Gastroesophageal sphincter (tissue), 4 donors: ENCODE results near the gene AUTS2. TPM values are rescaled to one million over a fixed set of nuclear protein-coding genes. Genes with fewer than 3 reads are reported as not detected.

Experiments used
- ATAC-seq: fragments of 150-250 bp; one replicate; pipeline ENCODE4 v1.9.1; 2016; ENCODE audit warnings: mild to moderate bottlenecking, moderate library complexity
- H3K27ac ChIP-seq, 4 donors: fragments of 200-600 bp; sonication (generic) in 3 of 4; 1 replicate in 3 of 4; 2 replicates in 1 of 4; pipeline ENCODE4 v1.5.1; 2016 to 2019
- H3K27me3 ChIP-seq: fragments of 200-600 bp; sonication (generic); one replicate; pipeline ENCODE4 v1.5.1; 2019
- H3K36me3 ChIP-seq, 2 donors: fragments of 200-600 bp; sonication (generic); one replicate each; pipeline ENCODE4 v1.5.1; 2019; ENCODE audit warnings: control low read depth in 1 of 2
- H3K4me1 ChIP-seq, 3 donors: fragments of 200-600 bp; sonication (generic); 1 replicate in 2 of 3; 2 replicates in 1 of 3; pipeline ENCODE4 v1.5.1; 2016 to 2019; ENCODE audit warnings: control low read depth in 2 of 3
- H3K4me3 ChIP-seq, 2 donors: fragments of 200-600 bp; sonication (generic); one replicate each; pipeline ENCODE4 v1.5.1; 2019; ENCODE audit warnings: mild to moderate bottlenecking in 1 of 2, moderate library complexity in 1 of 2
- H3K9me3 ChIP-seq, 3 donors: fragments of 200-600 bp; sonication (generic); one replicate each; pipeline ENCODE4 v1.5.1; 2017 to 2019; ENCODE audit warnings: control low read depth in 2 of 3
- EP300 ChIP-seq: sonication (generic); formaldehyde crosslinking; IDR thresholded peaks from one replicate; pipeline ENCODE4 v1.6.1; 2017; ENCODE audit warnings: antibody characterized with exemption, mild to moderate bottlenecking
- POLR2A ChIP-seq, 2 donors: fragments of 450-650 bp; IDR thresholded peaks; one replicate each; pipeline ENCODE4 v1.6.1; 2017; ENCODE audit warnings: antibody characterized with exemption in 2 of 2, mild to moderate bottlenecking in 2 of 2, moderate library complexity in 1 of 2
- POLR2AphosphoS5 ChIP-seq: sonication (generic); formaldehyde crosslinking; IDR thresholded peaks from one replicate; pipeline ENCODE4 v1.6.1; 2017; ENCODE audit warnings: antibody characterized with exemption
- WGBS, 2 donors: methylation state at CpG; one replicate each; pipeline ENCODE4 v1.1.5; 2018; ENCODE audit warnings: low coverage in 1 of 2; 5-methylcytosine and 5-hydroxymethylcytosine counted together
- total RNA-seq, 4 donors: library from RNA; depleted of rRNA; stranded (reverse); fragments of >200 nt; gene quantifications; one replicate each; pipeline ENCODE4 v1.1.0, GENCODE V29; 2016
- TF ChIP-seq, protein P1 (sequence below), 4 experiments: fragments of 200-600 bp in 2 of 4; fragments of 450-650 bp in 2 of 4; sonication (generic) in 1 of 4; IDR thresholded peaks; one replicate each; pipeline ENCODE4 v1.5.1; 2017 to 2019; ENCODE audit warnings: antibody characterized with exemption in 4 of 4, mild to moderate bottlenecking in 2 of 4, moderate library complexity in 2 of 4

The AUTS2 gene
- total RNA-seq, 4 donors from 2014 or later, result 12.2 to 48.7 (median 44.1) TPM

GRCh38 chr7:70540641-70541040, 942.4 kb downstream of the AUTS2 start:
- no peaks in the 10 kb centered on the region for H3K27me3 ChIP-seq
- TF ChIP-seq, protein P1, sequence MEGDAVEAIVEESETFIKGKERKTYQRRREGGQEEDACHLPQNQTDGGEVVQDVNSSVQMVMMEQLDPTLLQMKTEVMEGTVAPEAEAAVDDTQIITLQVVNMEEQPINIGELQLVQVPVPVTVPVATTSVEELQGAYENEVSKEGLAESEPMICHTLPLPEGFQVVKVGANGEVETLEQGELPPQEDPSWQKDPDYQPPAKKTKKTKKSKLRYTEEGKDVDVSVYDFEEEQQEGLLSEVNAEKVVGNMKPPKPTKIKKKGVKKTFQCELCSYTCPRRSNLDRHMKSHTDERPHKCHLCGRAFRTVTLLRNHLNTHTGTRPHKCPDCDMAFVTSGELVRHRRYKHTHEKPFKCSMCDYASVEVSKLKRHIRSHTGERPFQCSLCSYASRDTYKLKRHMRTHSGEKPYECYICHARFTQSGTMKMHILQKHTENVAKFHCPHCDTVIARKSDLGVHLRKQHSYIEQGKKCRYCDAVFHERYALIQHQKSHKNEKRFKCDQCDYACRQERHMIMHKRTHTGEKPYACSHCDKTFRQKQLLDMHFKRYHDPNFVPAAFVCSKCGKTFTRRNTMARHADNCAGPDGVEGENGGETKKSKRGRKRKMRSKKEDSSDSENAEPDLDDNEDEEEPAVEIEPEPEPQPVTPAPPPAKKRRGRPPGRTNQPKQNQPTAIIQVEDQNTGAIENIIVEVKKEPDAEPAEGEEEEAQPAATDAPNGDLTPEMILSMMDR (IDR thresholded peaks at IDR 0.05), result no peak
- TF ChIP-seq POLR2A (IDR thresholded peaks at IDR 0.05) (no peak), POLR2AphosphoS5 (no peak), EP300 (no peak)
- peaks cover 0 to 11% (median 0%) of the 10 kb centered on the region in 3 donors for H3K4me1 ChIP-seq
- no peak overlapping the region for H3K27ac ChIP-seq
- no peaks in the 10 kb centered on the region for H3K9me3 ChIP-seq
- 60% methylated on average over 1 of the region's 1 CpG; no CpG with 5 or more reads in 1 of the 2 donors for WGBS, 2 donors
- no peaks in the 10 kb centered on the region for H3K36me3 ChIP-seq
- H3K4me3 ChIP-seq, result no peak overlapping the region
- no peak for ATAC-seq

DNA sequence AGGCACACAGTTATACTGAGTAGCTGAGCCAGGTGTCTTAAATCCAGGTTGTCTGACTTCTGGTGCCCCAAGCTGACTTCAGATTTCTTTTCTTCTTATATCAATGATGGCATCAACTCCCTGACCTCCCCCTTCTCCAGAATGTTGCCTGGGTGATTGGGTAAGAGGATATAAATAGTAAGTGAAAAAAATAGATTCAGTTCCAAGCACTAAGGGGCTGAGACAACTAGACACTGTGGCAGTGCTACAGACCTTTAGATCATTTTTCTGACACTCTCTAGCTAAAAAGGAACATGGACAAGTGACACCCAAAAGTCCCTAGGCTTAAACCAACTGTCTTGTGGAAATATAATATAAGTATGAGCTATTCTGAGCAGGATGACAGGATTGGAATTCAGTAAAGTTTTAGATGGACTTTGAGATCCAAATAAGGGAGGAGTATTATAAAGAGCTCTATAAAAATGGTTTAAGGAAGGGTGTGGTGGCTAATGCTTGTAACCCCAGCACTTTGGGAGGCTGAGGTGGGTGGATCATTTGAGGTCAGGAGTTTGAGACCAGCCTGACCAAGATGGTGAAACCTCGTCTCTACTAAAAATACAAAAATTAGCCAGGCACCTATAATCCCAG, 944.6 kb downstream of the AUTS2 start:
- Histone ChIP-seq H3K9me3 (peaks cover 0 to 6% (median 0%) of the 10 kb centered on the region in 3 donors), H3K27ac (no peak overlapping the region), H3K36me3 (no peaks in the 10 kb centered on the region), H3K4me1 (peaks cover 0 to 11% (median 0%) of the 10 kb centered on the region in 3 donors), H3K27me3 (no peaks in the 10 kb centered on the region), H3K4me3 (no peak overlapping the region)
- 100% methylated on average over 1 of the region's 1 CpG; no CpG with 5 or more reads in 1 of the 2 donors for WGBS, 2 donors
- ATAC-seq, result no peak
- no peak for TF ChIP-seq POLR2AphosphoS5
- TF ChIP-seq, protein P1 (IDR thresholded peaks at IDR 0.05), result no peak

GRCh38 chr7:70544016-70544415, 945.7 kb downstream of the AUTS2 start:
- ATAC-seq, result no peak
- H3K9me3 ChIP-seq, result peaks cover 0 to 6% (median 0%) of the 10 kb centered on the region in 3 donors
- no peak overlapping the region for H3K27ac ChIP-seq
- H3K4me3 ChIP-seq, result no peak overlapping the region
- H3K27me3 ChIP-seq, result no peaks in the 10 kb centered on the region
- TF ChIP-seq POLR2AphosphoS5, result no peak
- TF ChIP-seq, protein P1 (IDR thresholded peaks at IDR 0.05), result no peak
- no peak for TF ChIP-seq EP300
- no peak for TF ChIP-seq POLR2A (IDR thresholded peaks at IDR 0.05)
- WGBS, 2 donors, result 80 to 96% methylated on average over 1 to 2 of the region's 2 CpGs
- peaks cover 0 to 11% (median 0%) of the 10 kb centered on the region in 3 donors for H3K4me1 ChIP-seq
- no peaks in the 10 kb centered on the region for H3K36me3 ChIP-seq

DNA sequence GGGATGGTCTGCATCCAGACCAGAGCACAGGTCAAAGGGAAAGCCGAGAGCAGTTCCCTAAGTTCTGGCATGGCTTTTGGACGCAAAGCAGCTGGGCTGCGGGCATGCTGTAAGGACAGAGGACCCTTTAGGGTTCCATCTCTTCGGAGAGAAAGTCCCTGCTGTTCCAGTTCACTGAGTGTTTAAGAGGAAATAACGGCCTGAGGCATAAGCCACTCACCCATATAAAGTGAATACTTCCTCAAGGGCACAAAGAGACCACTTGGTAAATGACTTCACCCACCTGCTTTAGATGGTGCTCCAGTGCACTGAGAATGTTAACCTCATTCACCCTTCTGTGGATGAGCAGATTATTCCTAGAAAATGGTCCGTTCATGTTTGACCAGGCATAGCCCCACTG, 946.9 kb downstream of the AUTS2 start:
- no peak overlapping the region for H3K27ac ChIP-seq
- ATAC-seq, result no peak
- H3K4me1 ChIP-seq, result peaks cover 0 to 11% (median 0%) of the 10 kb centered on the region in 3 donors
- no peak overlapping the region for H3K4me3 ChIP-seq
- no peaks in the 10 kb centered on the region for H3K27me3 ChIP-seq
- no peaks in the 10 kb centered on the region for H3K36me3 ChIP-seq
- TF ChIP-seq POLR2AphosphoS5, result no peak
- no peak for TF ChIP-seq POLR2A (IDR thresholded peaks at IDR 0.05)
- TF ChIP-seq EP300, result no peak
- TF ChIP-seq, protein P1 (IDR thresholded peaks at IDR 0.05), result no peak
- WGBS, 2 donors, result 100% methylated on average over 2 of the region's 6 CpGs
- H3K9me3 ChIP-seq, result peaks cover 0 to 6% (median 0%) of the 10 kb centered on the region in 3 donors

DNA sequence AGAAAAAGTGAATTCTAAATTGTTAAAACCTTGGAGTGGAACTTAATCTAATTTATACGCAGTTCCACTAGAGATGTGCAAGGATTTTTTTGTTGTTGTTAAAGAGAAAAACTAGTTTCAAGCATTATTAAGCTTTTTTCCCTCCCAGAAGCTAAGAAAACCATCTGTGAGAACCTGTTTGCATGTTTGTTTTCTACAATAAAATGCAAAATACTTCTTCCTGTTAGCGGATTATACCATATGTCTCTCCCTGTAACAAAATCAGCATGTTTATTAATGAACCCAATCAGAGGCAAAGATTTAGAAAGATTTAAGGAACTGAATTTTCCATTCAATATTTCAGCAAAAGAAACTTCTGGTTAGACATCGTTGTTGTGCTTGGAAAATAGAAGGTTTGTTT, 953.9 kb downstream of the AUTS2 start:
- Histone ChIP-seq H3K36me3 (no peaks in the 10 kb centered on the region), H3K27me3 (no peaks in the 10 kb centered on the region), H3K4me3 (no peak overlapping the region), H3K27ac (no peak overlapping the region), H3K4me1 (no peaks in the 10 kb centered on the region), H3K9me3 (peaks cover 0 to 4% (median 0%) of the 10 kb centered on the region in 3 donors)
- ATAC-seq, result no peak
- WGBS, 2 donors, result 78 to 89% methylated on average over 3 of the region's 3 CpGs
- TF ChIP-seq POLR2AphosphoS5 (no peak), EP300 (no peak), POLR2A (IDR thresholded peaks at IDR 0.05) (no peak)
- TF ChIP-seq, protein P1 (IDR thresholded peaks at IDR 0.05), result no peak
